IPS DF 4.7 (cell line): ENCODE data around the gene FLT4.
"Not testable (repeated sequence)": the region's sequence is repeated elsewhere in the genome, so short reads cannot be mapped to it uniquely, and the experiment has no call there.

Source experiments
- DNase-seq: peaks from one replicate; pipeline ENCODE4 v3.0.0-alpha.2; 2013; ENCODE audit warnings: low spot score; ENCODE audit errors: extremely low read depth

FLT4 gene

DNA sequence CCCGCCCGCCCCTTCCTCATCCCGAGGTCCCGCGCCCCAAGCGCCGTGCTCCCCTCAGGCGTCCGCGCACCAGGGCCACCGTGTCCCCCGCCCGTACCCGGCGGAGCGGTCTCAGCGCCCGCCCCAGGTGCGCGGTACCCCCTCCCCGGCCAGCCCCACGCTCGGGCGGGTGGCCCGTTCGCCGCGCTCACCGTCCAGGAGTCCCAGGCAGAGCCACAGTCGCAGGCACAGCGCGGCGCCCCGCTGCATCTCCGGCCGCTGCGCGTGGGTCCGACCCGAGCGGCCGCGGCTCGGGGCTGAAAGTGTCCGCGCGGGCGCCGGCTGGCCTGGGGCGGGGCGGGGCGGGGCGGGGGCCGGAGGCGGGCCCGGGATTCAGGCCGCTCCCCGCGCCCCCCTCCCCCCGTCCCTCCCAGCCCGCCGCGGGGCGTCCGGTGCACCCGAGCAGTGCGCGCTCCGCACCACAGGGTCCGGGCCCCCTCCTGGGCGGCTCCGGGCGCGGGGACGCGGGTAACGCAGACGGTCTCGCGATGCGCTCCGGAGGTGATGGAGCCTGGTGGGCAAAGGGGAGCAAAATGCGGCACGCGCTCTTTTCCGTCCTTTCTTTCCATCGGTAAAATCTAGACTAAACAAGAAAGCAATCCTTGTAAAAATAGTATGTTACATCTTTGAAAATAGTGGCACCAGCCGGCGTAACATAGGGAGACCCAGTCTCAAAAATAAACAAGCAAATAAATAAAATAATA, at the start of gene FLT4:
FLT4 (minus strand) TSS at position 304 of the 743 bp plus-strand sequence; CDS start at position 249, 55 bp downstream.
- DNase-seq = no peak

DNA sequence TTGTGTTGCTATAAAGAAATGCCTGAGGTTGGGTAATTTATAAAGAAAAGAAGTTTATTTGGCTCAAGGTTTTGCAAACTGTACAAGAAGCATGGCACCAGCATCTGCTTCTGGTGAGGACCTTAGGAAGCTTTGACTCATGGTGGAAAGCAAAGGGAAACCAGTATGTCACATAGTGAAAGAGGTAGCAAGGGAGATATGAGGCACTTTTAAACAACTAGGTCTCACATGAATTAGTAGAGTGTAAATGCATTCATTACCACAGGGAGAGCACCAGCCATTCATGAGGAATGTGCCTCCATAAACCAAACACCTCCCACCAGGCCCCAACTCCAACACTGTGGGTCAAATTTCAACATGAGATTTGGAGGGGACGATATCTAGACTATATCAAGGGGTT, 49.6 kb upstream of the FLT4 start:
- DNase-seq = no peak

DNA sequence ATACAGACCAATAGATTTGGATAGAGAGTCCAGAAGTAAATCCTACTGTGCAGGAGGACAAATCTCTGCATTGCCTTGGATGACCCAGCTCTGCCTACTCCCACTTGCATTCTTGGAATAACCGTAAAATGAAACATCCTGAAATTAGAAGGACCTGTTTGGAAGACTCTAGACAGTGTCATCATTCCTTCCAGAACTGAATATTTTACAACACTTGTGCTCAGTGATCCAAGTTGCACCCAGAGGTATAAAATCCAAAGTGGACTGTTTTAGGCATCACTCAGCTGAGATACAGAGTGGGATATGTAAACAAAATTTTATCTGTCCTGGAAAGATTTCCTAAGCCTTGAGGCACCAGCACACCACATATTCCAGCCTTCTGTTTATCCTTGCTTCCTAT, 46.7 kb upstream of the FLT4 start:
- DNase-seq = no peak

GRCh38 chr5:180692429-180692828, 43.0 kb upstream of the FLT4 start:
- DNase-seq = no peak

GRCh38 chr5:180691046-180691445, 41.6 kb upstream of the FLT4 start:
- DNase-seq = no peak

DNA sequence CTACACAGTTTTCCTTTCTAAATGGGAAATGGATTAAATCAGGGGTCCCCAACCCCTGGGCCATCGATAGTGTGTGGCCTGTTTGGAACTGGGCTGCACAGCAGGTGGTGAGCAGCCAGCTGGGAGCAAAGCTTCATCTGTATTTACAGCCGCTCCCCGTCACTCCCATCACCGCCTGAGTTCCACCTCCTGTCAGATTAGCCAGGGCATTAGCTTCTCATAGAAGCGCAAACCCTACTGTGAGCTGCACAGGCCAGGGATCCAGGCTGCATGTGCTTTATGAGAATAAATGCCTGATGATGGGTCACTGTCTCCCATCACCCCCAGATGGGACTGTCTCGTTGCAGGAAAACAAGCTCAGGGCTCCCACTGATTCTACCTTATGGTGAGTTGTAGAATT, 41.2 kb upstream of the FLT4 start:
- no peak for DNase-seq

- DNase-seq = no peak
Observed at GRCh38 chr5:180689775-180690174, 40.4 kb upstream of the FLT4 start.

DNA sequence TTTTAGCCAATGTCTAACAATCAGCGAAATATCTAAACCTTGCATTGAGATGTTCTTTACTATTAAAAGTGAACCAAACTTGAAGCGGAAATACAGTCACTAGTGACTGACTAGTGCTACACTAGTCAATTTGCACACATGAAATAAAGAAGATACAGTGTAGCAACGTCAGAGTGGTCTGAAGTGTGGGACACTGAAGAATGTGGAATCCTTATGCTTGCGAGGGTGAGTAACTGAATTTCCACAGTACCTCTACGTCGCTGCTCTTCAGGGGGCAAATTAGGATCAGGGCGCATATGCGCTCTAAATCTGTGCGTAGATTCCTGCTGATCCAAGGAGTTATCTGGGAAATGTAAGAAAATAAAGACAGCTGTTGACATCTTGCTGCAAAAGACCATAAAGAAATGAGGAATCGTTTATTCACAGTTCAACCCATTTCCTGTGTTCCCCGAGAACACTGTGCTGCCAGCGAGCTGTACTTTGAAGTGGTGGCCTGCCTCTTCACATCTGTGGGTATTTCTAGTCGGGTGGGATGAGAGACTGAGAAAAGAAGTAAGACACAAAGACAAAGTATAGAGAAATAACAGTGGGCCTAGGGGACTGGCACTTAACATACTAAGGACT, 39.8 kb upstream of the FLT4 start:
- no peak for DNase-seq

- DNase-seq = no peak
Observed at GRCh38 chr5:180688330-180689070, 39.1 kb upstream of the FLT4 start.

DNA sequence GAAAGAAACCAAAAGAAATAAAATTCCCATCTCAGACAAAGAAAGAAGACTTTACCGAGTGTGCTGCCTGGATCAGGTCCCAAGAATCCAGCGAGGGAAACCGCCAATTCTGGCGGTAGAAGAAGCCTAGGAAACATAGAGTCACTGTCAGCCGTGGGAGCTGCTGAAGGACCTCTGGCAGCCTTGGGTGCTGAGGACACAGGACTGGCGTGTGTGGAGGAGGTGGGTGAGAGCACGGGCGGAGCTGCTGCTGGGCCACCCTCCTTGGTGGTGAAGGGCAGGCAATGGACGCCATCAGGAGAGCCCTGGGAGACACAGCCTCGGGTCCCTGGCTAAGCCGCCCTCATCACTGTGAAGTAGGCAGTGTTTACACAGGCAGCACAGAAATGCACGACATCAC, 37.4 kb upstream of the FLT4 start:
- DNase-seq = not testable (repeated sequence)

- no peak for DNase-seq
Observed at GRCh38 chr5:180684623-180685161, 35.3 kb upstream of the FLT4 start.

- DNase-seq = no peak
Observed at GRCh38 chr5:180683220-180683922, 34.0 kb upstream of the FLT4 start.

DNA sequence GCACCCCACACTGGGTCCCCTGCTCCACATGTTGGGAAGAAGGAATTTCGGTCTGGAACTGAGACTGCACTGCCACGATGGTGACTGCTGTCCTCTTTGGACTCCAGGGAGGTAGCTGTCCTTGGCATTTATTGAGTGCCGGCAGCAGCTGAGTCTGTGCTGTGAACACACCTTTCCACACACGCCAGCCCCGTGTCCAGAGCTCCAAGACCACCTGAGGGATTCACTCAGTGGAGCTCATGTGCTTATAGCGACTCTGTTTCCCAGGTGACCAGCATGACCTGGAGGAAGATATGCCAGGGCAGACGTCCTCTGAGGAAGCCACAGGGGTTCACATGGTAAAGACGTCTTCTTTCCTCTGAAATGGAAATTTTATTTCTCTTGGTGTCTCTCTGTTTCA, 33.2 kb upstream of the FLT4 start:
- no peak for DNase-seq

GRCh38 chr5:180682008-180682407, 32.6 kb upstream of the FLT4 start:
- not testable (repeated sequence) for DNase-seq

DNA sequence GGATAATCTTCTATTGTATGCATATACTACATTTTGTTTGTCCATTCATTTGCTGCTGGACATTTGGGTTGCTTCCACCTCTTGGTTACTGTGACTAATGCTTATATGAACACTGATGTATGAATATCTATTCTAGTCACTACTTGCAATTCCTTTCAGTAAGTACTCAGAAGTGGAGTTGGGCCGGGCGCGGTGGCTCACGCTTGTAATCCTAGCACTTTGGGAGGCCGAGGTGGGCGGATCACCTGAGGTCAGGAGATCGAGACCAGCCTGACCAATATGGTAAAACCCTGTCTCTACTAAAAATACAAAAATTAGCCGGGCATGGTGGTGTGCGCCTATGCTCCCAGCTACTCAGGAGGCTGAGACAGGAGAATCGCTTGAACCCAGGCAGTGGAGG, 28.9 kb upstream of the FLT4 start:
- not testable (repeated sequence) for DNase-seq

- DNase-seq = no peak
Observed at GRCh38 chr5:180675036-180675635, 25.7 kb upstream of the FLT4 start.

DNA sequence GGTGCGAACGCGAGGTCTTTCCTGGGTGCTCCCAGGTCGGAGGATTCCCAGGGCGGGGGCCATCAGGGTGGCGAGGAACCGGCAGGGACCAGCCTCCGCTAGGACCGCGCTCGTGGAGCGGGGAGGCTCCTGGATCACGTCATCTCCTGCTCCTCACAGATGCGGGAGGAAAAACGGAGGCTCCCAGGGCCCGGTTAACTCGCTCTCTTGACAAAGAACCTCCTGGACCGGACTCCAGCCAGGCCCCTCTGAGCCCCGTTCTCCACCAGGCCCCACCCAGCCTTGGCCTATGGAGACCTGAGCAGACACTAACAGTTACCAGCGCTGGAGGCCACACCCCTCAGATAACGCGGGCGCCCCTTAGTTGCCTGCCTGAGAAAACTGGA, 24.7 kb upstream of the FLT4 start:
- DNase-seq = not testable (repeated sequence)

DNA sequence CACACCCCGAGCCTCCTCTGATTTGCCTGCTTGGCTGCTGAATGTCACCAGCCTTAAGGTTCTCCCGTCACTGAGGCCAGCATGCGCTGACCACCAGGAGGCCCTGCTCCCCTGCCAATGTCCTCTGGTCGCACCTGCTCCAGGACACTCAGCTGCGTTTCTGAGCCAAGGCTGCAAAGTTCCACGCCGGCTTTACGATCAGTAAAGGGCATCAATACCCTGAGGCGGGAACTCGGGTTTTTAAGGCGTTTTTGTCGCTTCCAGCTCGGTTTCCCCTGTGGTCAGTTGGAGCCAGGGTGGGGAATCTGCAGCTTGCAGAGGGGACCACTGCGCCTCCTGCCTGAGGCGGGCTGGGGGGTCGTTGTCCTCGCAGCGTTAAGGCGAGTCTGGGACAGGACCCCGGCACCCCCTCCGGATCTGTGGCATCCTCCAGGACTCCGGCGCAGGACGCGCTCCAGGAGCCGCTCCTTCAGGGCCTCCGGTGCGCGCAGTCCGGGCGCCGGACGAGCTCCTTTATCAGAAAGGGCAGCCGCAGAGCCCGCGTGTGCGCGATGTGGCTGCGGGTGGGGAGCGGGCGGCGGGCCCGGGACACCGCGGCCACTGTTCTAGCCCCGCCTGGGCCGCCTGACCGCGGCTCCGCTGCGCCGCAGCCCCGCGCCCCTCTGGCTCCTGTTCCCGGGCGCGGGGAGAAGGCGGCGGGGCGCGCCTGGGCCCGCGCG, 24.1 kb upstream of the FLT4 start:
- DNase-seq = no peak

DNA sequence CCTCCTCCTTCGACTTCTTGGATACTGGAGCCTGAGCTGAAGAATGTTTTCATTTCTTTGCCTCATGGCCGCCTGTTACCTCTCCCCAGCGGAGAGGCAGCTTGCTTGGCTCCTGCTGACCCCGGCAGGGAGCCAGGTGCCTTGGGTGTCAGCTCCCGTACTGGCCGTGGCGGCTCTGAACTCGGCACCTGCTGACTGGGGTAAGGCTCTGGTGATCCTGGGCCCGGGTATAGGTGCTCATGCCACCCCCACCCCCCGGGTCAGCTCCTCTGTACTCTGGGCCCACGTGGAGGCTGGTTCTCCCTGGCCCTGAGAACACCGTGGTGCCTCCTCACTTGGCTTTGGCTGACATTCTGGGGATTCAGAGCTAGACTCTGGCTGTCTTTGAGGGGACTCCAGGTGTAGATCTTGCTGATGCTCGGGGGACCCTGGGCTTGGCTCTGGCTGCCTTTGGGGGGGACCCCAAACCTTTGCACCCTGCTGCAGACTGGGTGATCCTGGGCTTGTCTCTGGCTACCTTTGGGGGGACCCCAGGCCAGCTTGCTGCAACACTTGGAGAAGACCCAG, 22.6 kb upstream of the FLT4 start:
- not testable (repeated sequence) for DNase-seq
